Activated gamma-delta T cell treated with anti-CD3 and anti-CD28 coated beads, Interleukin-2, amount 50 U/mL, for 16 hours (primary cell): ENCODE data around the gene METTL23.
"Not testable (repeated sequence)": the region's sequence is repeated elsewhere in the genome, so short reads cannot be mapped to it uniquely, and the experiment has no call there.

Source experiments
- DNase-seq: peaks from one replicate; pipeline ENCODE4 v3.0.0-alpha.2; 2020; ENCODE audit warnings: low read depth

The METTL23 gene

DNA sequence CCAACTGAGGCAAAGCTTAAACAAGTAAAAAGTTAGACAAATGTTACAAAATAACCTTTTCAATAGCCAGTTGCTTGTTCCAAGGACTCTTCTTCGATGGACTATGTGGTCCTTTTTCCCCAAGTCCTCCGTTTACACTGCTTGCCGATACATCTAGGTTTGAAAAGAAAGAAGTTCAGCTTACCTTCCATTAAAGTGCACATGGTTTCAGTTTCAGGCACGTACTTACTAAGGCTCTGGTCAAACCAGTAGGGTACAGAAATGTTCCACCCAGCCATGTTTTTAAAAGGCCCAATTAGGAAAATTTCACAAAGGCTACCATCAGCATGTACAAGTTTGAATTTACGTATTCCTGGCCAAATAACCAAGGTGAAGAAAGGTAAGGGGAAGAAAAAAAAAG lies 8.4 kb downstream of the METTL23 start:
- no peak for DNase-seq

DNA sequence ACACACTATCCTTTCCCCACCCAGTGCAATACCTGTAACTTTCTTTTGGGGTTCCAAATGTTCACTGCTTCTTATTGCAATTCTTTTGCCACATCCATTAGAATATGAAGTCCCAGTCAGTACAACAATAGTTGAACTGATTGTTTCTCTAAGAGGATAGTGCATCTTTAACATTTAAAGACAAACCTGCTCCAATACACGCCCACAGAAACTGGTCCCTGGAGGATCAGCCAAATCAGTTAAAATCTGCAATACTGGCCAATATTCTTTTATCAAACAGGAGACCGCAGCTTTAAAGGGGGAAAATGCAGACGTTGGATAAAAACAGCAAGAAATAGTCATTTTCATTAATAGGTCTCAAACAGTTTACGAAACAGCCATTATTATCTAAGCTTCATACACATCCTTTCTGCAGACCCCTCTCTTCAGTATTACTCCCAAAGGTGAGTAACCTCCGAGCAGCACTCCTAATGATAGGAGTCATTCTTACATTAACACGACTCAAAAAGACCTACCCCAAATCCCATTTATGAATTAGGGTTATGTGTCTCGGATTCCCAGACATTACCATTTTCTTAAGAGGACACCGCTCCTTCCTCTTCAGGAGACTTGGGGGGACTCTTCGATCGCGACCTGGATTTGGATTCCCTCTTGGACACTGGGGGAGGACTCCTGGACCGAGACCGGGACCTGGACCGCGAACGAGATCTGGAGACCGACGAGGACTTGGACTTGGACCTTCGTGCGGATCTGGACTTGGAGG lies 9.1 kb downstream of the METTL23 start:
- no peak for DNase-seq

DNA sequence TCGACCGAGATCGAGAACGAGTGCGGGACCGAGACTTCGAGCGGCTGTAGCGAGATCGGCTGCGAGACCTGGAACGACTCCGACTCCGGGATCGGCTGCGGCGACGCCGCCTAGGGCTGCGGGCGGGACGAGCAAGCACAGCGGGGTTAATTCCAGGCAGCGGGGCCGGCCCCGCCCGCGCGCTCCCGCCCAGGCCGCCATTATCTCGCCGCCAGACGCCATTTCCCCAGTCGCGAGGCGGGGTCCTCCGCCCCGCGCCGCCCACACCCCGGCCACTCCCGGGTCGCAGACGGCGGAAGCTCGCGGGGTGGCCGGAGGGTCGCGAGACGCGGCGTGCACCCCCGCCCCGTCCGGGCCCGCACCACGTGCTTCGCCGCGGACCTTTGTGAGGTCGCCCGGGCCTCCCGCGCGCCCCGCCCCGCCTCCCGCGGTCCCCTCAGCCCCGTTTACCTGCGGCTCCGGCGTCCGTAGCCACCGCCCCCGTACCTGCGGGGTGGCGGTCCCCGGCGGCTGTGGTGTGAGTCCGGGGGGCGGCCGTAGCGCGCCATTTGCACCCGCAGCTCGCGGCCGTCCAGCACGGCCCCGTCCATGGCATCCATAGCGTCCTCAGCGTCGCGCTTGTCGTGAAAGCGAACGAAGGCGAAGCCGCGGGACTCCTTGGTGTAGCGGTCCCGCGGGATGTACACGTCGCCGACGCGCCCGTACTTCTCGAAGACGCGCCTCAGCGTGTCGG lies 9.9 kb downstream of the METTL23 start:
- DNase-seq = peak; percentile 46

DNA sequence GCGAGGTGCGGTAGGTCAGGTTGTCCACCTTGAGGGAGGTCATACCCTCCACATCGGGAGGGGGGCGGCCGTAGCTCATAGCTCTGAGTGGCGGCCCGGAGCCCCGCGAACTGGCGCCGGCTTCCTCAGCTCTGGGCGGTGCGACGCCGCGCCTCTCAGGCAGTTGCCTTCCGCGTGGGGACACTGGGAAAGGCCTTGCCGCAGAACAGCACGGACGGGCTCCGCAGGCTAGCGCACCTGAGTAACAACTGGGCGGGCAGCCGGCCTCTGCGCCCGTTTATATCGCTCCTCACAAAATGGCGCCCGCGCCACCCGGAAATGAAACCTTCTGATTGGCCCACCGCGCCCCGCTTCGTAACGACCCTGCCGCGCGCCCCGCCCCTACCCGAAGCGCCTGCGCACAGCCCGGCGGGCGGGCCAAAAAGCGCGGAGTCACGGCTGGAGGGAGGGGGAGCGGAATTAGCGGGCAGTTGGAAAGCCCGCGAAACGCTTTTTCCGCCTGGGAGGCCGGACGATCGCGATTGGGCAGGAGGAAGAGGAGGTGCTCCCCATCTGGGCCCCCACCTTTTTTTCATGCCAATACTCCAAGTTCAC lies 10.5 kb downstream of the METTL23 start, which contains the start of gene SRSF2:
Gene SRSF2, minus strand, starts transcription at position 250 of the 594 bp plus-strand sequence. Its CDS starts 171 bp downstream, at position 79.
- peak; percentile 96 for DNase-seq

DNA sequence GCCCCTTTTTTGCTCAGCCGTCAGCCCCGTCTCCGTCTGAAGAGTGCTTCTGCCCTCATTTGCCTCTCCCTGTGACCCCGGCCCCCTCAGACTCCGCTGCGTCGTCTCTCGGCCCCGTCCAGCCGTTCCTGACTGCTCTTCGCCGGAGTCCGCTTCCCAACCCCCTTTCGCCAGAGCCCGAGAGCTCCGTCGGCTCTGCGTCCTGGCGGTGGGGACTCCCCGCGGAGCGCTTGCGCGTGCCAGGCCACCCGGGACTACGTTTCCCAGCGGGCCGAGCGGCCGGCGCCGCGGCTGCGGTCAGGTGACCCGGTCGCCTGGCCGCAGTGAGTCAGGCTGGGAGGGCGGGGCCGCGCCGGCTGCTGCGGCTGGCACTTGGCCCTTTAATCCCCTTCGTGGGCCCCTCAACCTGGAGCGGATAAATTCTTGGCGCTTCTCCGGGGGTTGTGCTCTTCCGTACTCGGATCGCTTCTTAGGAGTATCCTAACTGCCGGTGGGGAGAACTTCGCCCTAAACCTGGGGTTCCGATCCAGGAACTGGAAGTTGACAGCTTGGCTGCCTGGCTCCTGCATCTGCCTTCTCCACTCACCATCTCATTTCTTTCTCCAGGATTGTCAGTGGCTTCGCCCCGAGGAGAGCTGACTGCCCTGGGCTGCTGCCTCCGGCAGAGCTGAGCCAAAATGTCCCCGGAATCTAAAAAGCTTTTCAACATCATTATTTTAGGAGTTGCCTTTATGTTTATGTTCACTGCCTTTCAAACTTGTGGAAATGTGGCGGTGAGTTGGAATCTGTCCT lies 11.2 kb downstream of the METTL23 start, which contains the start of gene MFSD11:
Gene MFSD11, plus strand, starts transcription at position 444 of the 792 bp plus-strand sequence. Its CDS starts 234 bp downstream, at position 678.
- DNase-seq = peak; percentile 85

DNA sequence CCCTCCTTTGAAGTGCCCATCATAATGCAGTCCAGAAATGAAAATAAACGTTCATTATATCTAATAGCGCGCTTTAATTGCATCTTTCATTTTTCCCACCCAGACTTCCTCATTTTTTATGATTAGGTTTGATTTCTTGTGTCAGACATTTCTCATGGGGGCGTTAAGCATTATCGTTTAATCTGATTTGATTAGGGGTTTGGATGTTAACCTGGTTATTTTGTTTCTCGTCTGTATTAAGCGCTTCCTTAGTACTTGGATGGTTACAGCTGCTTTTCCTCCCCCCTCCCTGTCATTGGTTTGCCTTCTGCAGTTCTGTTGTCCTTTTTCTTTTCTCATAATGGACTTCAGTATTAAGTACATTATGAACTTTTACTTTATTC lies 11.8 kb downstream of the METTL23 start:
- DNase-seq = no peak

DNA sequence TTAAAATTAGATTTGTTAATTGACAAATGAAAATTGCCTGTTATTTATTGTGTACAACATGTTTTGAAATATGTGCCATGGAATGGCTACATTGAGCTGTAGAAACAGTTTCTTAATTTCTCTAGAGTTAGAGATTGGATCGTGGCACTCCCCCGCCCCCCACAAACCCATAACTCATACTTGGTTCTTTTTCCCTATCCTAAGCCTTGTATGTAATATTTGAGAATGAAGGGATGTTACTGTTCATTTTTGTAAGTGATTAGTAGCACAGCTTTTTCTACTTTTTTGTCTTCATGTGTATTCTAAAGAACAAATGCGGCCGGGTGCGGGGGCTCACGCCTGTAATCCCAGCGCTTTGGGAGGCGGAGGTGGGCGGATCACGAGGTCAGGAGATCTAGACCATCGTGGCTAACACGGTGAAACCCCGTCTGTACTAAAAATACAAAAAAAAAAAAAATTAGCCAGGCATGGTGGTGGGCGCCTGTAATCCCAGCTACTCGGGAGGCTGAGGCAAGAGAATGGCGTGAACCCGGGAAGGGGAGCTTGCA lies 13.0 kb downstream of the METTL23 start:
- not testable (repeated sequence) for DNase-seq

DNA sequence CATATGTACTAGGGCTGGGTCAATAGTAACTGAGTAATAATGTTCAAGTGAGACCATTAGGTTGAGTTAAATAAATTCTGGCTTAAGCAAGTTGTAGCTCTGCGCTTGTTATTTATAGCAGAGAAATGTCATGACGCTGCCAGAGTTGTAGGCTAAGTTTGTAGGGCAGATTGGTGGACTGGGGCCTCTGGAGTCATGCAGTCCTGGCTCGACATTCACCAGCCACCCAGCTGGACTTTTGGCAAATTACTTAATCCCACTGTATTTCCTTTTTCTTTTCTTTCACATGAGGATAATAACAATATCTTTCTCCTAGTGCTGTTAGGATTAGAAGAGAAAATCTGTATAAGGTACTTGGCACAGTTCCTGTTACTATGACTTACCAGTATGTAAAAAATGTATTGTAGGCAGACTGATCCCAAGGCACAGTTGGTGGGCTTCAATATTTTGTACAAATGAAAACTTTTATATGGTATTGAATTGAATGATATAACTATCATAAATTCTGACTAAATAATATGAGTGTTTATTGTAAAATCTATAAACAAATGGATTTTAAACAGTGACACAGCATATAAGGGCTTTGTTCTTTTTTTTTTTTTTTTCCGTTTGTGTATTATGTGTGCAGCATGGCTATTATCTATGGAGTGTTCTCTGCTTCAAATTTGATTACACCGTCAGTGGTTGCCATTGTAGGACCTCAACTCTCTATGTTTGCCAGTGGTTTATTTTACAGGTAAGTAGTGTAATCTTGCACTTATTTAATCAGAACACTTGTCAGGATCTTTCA lies 13.9 kb downstream of the METTL23 start:
- no peak for DNase-seq

DNA sequence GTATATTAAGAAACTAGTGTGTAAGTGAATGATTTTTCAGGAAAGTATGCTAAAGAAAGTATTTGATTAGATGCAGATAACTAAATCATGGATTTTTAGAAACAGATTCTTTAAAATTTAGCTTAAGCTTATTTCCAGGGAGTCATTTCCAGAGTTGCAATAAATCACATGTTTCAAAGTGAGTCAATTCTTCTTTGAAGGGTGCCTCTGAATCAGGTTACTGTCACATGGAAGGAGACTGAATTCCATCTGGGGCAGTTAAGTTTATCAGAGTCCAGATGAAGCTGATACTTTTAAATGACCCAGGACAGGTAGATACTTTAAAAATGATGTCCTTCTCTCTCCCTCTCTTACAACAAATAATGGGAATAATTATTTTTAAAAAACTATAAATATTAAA lies 16.3 kb downstream of the METTL23 start:
- no peak for DNase-seq

DNA sequence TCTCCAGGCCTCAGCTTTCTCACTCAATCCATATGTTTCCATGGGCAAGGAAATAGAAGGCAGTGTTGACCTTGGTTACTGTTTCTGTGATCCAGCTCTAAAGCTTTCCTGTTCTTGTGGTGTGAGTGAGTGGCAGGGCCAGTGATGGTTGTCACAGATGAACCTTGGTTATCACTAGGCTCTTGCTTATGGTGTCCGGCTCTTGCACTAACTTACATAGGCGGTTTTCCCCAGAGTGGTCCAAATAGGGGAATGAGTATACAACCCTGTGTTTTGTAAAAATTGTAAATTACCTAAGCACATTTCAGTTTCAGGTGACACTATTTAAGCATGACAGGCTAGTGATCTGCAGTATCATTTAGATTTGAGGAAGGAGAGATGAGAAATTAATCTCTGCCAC lies 18.1 kb downstream of the METTL23 start:
- DNase-seq = no peak

DNA sequence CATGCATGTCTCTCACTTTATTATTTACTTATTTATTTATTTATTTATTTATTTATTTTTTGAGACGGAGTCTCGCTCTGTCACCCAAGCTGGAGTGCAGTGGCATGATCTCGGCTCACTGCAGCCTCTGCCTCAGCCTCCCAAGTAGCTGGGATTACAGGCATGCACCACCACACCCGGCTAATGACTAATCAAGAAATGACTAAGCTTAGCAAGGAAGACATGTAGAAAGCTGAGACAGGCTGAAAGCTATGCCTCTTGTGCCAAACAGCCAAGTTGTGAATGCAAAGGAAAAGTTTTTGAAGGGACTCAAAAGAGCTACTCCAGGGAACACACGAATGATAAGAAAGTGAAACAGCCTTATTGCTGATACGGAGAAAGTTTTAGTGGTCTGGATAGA lies 19.1 kb downstream of the METTL23 start:
- not testable (repeated sequence) for DNase-seq

DNA sequence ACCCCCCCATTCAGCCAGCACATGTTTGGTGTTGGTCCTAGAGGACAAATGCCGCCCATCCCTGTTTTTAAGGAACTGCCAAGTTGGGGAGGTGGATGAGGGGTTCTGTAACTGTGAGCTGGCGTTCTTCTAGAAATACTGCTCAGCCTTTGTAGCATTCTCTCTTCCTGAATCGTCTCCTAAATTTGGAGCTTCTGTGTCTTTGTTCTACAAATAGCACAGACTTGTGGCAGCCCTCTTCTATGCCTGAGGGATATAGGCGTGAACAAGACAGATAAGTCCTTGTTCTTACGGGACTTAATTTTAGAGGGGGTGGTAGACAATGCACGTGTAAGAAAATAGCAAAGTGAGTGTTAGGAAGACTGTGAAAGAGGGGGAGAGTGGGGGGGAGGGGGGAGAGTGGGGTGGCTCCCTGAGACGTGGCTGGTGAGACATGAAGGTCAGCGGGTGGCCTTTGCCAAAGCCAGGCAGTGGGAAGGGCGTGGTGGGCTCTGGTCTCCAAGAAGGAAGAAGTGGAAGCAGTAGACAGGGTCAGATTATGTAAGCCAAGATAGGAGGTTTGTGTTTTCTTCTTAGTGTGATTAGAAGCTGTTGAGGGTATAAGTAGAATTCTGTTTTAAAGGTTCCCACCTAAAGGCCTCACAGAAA lies 21.2 kb downstream of the METTL23 start:
- DNase-seq = no peak

DNA sequence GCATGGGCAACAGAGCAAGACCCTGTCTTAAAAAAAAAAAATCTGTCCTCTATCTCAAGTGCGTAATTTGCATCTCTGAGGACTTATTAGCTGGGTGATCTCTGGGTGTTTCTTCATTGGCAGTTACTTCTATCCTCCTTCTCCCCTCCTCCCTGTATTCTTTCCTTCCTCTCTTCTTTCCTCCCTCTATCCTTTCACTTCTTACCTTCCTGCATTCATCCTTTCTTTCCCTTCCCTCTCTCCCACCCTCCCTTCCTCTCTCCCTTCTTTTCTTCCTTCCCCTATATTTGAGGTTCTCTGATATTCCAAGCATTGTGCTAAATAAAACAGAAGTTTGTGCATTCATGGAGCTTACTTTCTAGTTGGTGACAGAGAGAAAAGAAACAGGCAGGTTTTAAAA lies 22.0 kb downstream of the METTL23 start:
- no peak for DNase-seq

DNA sequence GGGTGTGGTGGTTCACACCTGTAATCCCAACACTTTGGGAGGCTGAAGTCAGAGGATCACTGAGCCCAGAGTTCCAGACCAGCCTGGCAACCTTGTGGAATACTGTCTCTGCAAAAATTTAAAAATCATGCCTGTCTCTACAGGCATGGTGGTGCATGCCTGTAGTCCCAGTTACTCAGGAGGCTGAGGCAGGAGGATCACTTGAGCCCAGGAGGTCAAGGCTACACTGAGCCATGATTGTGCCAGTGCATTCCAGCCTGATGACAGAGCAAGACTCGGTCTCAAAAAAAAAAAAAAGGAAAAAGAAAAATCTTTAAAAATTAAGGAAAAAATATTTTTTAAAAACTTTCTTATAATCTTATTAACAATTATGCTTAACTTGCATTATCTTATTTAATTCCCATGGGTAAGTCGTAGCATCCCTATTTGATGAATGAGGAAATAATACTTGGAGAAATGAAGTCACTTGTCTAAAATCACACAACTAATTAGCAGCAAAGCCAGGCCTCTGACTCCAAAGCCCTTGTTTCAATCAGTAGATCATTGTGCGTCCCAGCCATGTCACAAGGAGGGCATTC lies 24.9 kb downstream of the METTL23 start:
- DNase-seq = no peak

DNA sequence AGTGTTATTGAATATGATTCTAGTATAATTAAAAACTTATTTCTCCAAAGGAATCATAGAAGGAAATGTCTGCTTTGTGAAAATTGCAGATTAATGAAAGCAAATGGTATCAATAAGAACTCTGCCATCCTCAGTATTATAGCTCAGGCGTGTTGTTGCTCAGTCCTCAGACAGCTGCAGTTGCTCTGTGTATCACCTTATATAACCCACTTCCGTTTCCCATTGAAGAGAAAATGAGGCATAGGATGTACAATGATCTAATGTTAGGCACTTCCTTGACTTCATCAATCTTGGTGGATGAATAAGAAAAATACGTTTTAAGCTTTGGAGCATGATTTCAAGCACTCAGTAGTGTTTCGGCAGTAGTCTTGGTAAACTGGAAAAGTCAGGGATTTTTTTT lies 25.4 kb downstream of the METTL23 start:
- no peak for DNase-seq

DNA sequence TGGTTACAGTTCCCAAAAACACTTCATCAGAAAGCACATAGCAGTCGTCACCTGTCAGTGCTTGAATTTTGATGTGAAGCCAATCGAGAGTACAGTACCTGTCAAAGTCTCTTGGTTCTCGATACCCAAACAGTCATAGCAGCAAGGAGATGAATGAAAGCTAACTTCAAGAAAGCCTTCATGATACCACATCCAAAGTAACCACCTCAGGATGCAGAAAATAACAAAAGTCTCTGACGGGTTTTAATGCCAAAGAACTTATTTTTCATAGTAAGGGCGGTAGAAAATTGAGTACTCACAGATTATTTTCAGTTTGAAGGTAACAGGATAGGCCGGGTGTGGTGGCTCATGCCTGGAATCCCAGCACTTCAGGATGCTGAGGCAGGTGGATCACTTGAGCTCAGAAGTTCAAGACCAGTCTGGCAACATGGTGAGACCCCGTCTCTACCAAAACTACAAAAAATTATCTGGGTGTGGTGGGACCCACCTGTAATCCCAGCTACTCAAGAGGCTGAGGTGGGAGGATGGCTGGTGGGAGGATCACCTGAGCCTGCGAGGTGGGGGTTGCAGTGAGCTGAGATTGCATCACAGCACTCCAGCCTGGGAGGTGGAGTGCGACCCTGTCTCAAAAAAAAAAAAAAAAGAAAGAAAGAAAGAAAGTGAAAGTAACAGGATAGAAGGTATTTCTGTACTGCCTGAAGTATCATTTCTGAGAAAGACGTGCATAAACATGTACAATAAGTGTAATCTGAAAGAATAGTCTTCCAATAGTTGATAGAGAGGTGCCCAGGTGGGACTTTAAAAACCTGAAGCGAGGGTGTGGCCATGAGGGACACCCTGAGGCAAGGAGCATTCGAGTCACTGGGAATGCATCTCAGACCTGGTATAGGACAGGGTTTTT lies 26.7 kb downstream of the METTL23 start:
- DNase-seq = no peak

DNA sequence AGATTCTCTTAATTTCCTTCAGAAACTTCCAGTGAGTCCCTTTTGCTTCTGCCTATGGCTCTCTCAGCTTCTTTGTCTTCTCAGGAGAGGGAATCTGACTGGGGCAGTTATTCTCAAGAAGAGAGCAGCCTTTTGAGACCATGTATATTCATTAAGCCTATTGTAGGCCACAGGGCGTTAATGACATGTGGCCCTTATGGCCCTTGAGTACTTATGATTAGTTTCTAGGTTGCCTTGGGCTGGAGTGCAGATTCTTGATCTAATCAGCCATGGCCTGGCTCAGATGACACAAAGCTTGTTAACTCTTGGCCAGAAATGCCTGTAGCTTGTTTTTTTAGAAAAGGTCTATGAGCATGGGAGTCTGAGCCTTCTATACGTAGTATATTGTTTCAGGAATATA lies 28.6 kb downstream of the METTL23 start:
- DNase-seq = no peak

DNA sequence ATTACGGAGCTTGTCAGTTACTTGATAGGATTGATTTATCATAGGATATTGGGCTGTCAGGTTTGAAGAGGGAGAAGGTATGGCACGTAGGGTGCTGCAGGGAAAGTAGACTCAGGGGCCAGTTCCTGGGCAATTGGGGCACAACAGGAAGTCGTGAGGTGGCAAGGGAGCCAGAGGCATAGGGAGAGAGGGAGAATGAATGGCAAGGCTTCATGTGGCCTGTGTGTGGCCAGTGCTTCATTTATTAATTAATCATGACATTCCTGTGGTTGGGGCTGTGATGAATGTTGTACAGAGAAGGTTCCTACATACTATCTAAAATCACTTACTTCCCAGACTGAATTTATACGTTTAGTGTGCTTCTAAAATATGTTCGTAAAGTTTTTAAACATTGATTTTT lies 30.6 kb downstream of the METTL23 start:
- DNase-seq = no peak

DNA sequence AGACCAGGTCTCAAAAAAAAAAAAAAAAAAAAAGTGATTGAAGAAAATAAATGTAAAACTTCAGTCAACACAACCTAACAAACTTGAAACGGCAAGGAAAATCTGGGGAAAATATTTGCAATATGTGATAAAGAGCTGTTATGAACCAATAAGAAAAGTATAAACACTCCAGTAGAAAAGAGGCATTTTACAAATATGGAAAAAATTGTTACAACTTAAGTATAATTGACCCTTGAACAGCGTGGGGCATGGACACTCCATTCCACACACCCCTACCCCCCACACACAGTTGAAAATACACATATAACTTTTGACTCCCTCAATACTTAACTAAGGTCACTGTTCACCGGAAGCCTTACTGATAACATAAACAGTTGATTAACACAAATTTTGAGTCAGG lies 31.9 kb downstream of the METTL23 start:
- no peak for DNase-seq
